IMR-90 (cell line): ENCODE measurements around the gene FNBP1. TPM values are rescaled to one million over a fixed set of nuclear protein-coding genes. Genes with fewer than 3 reads are reported as not detected.

ENCODE experiments used
- ATAC-seq: fragments of 200-7000 bp; cut with Tn5 transposase; 2 replicates; pipeline ENCODE4 v1.9.1; 2020; ENCODE audit warnings: low read depth, mild to moderate bottlenecking, moderate library complexity
- BruUV-seq: library from RNA; stranded (reverse); fragments of 400-500 nt; replicated peaks from 2 replicates; lab custom pipeline; 2021; lab: Mats Ljungman, UMichigan
- CTCF ChIA-PET: fragments of 300-600 bp; formaldehyde crosslinking; extraction: SDS; loops from one replicate; lab custom pipeline; 2021; ENCODE audit warnings: antibody characterized with exemption; lab: Yijun Ruan, JAX
- POLR2A ChIA-PET: fragments of 300-600 bp; sonication (Branson Sonifier 250); formaldehyde crosslinking; loops from one replicate; lab custom pipeline; 2022; ENCODE audit warnings: antibody characterized with exemption; ENCODE audit not compliant: unreplicated experiment; lab: Charles Lee
- DNase-seq: peaks from one replicate; pipeline ENCODE4 v3.0.0; 2013
- H2AFZ ChIP-seq: replicated peaks from 2 replicates; pipeline ENCODE3; 2013; ENCODE audit warnings: low read length, mild to moderate bottlenecking; ENCODE audit not compliant: poor library complexity
- H2AK5ac ChIP-seq: 2 replicates; pipeline ENCODE4 v1.6.1; 2013; ENCODE audit warnings: low read depth, low read length, inconsistent platforms
- H2AK9ac ChIP-seq: replicated peaks from 2 replicates; pipeline ENCODE3; 2013; ENCODE audit warnings: mild to moderate bottlenecking, low read depth, low read length, moderate library complexity; ENCODE audit not compliant: poor library complexity
- H2BK120ac ChIP-seq: 2 replicates; pipeline ENCODE4 v1.6.1; 2013; ENCODE audit warnings: low read depth, low read length, inconsistent platforms
- H2BK15ac ChIP-seq: 3 replicates; pipeline ENCODE4 v1.6.1; 2013; ENCODE audit warnings: low read depth, low read length, inconsistent platforms
- H2BK20ac ChIP-seq: 2 replicates; pipeline ENCODE4 v1.6.1; 2013; ENCODE audit warnings: low read depth, mild to moderate bottlenecking, inconsistent platforms, low read length, moderate library complexity
- H2BK5ac ChIP-seq: 2 replicates; pipeline ENCODE4 v1.6.1; 2013; ENCODE audit warnings: mild to moderate bottlenecking, low read depth, low read length, inconsistent platforms; ENCODE audit not compliant: poor library complexity, severe bottlenecking
- H3K14ac ChIP-seq: replicated peaks from 2 replicates; pipeline ENCODE4 v1.6.1; 2013; ENCODE audit warnings: low read depth, low read length, inconsistent platforms
- H3K18ac ChIP-seq: 2 replicates; pipeline ENCODE4 v1.6.1; 2013; ENCODE audit warnings: low read depth, low read length, control low read depth
- H3K23ac ChIP-seq: 2 replicates; pipeline ENCODE4 v1.6.1; 2013; ENCODE audit warnings: low read depth, low read length, inconsistent platforms
- H3K27ac ChIP-seq: 2 replicates; pipeline ENCODE4 v1.5.1; 2013; ENCODE audit warnings: mild to moderate bottlenecking, control low read depth, low read length; ENCODE audit not compliant: insufficient read depth
- H3K27me3 ChIP-seq: 2 replicates; pipeline ENCODE4 v1.6.1; 2013; ENCODE audit warnings: low read length; ENCODE audit not compliant: control insufficient read depth, insufficient read depth
- H3K36me3 ChIP-seq: 2 replicates; pipeline ENCODE4 v1.6.1; 2013; ENCODE audit warnings: low read length, mixed read lengths; ENCODE audit not compliant: control insufficient read depth, insufficient read depth
- H3K4ac ChIP-seq: 2 replicates; pipeline ENCODE4 v1.6.1; 2013; ENCODE audit warnings: low read depth, low read length, inconsistent platforms
- H3K4me1 ChIP-seq: 2 replicates; pipeline ENCODE4 v1.6.1; 2013; ENCODE audit warnings: low read length, mixed read lengths; ENCODE audit not compliant: control insufficient read depth, insufficient read depth
- H3K4me2 ChIP-seq: 2 replicates; pipeline ENCODE4 v1.6.1; 2013; ENCODE audit warnings: low read depth, mild to moderate bottlenecking, control low read depth, low read length, moderate library complexity
- H3K4me3 ChIP-seq: 2 replicates; pipeline ENCODE4 v1.5.1; 2013; ENCODE audit warnings: low read depth, mild to moderate bottlenecking, control low read depth, low read length, moderate library complexity; ENCODE audit not compliant: insufficient read depth
- H3K56ac ChIP-seq: 2 replicates; pipeline ENCODE4 v1.6.1; 2013; ENCODE audit warnings: low read length, inconsistent platforms; ENCODE audit not compliant: insufficient read depth; ENCODE audit errors: extremely low read depth
- H3K79me1 ChIP-seq, 2 experiments: 2 replicates each; pipeline ENCODE4 v1.6.1; 2013; ENCODE audit warnings: low read length in 2 of 2, inconsistent platforms in 1 of 2, low read depth in 1 of 2
- H3K9ac ChIP-seq: 2 replicates; pipeline ENCODE4 v1.6.1; 2013; ENCODE audit warnings: low read depth, low read length, control low read depth
- H3K9me1 ChIP-seq: 2 replicates; pipeline ENCODE4 v1.6.1; 2013; ENCODE audit warnings: low read length, inconsistent platforms; ENCODE audit not compliant: insufficient read depth
- H3K9me3 ChIP-seq: 2 replicates; pipeline ENCODE4 v1.6.1; 2013; ENCODE audit warnings: low read length; ENCODE audit not compliant: control insufficient read depth, insufficient read depth
- H4K20me1 ChIP-seq: 2 replicates; pipeline ENCODE4 v1.6.1; 2013; ENCODE audit warnings: low read length, inconsistent platforms; ENCODE audit not compliant: insufficient read depth
- H4K5ac ChIP-seq: 2 replicates; pipeline ENCODE4 v1.6.1; 2013; ENCODE audit warnings: mild to moderate bottlenecking, low read depth, low read length, control low read depth
- H4K8ac ChIP-seq, 2 experiments: 2 replicates each; pipeline ENCODE4 v1.6.1; 2013; ENCODE audit warnings: low read depth in 2 of 2, low read length in 2 of 2, control low read depth in 1 of 2, inconsistent platforms in 1 of 2
- H4K91ac ChIP-seq: 2 replicates; pipeline ENCODE4 v1.6.1; 2013; ENCODE audit warnings: low read depth, low read length, inconsistent platforms; ENCODE audit not compliant: insufficient read depth
- BHLHE40 ChIP-seq: fragments of 150-350 bp; IDR thresholded peaks from 2 replicates; pipeline ENCODE4 v1.6.1; 2016; ENCODE audit warnings: mild to moderate bottlenecking, low read depth, low read length
- CEBPB ChIP-seq: IDR thresholded peaks from 2 replicates; pipeline ENCODE4 v1.6.1; 2012; ENCODE audit warnings: low read depth, low read length, improper control_type of control experiment
- CHD1 ChIP-seq: IDR thresholded peaks from 2 replicates; pipeline ENCODE4 v1.6.1; 2012; ENCODE audit warnings: low read depth, low read length, improper control_type of control experiment
- CTCF ChIP-seq: conservative IDR thresholded peaks from 2 replicates; pipeline ENCODE4 v1.5.1; 2012; ENCODE audit warnings: mild to moderate bottlenecking, low read depth, low read length, improper control_type of control experiment
- ELK1 ChIP-seq: fragments of 150-350 bp; IDR thresholded peaks from 2 replicates; pipeline ENCODE4 v1.6.1; 2016; ENCODE audit warnings: low read depth, mild to moderate bottlenecking, low read length, moderate library complexity, borderline replicate concordance
- FOS ChIP-seq: fragments of 150-350 bp; IDR thresholded peaks from 2 replicates; pipeline ENCODE4 v1.6.1; 2016; ENCODE audit warnings: low read depth, low read length
- MAFK ChIP-seq: IDR thresholded peaks from 2 replicates; pipeline ENCODE4 v1.6.1; 2012; ENCODE audit warnings: low read depth, low read length, improper control_type of control experiment
- MAZ ChIP-seq: IDR thresholded peaks from 2 replicates; pipeline ENCODE4 v1.6.1; 2012; ENCODE audit warnings: low read depth, mild to moderate bottlenecking, low read length, improper control_type of control experiment, moderate library complexity, borderline replicate concordance
- MXI1 ChIP-seq: IDR thresholded peaks from 2 replicates; pipeline ENCODE4 v1.6.1; 2012; ENCODE audit warnings: low read depth, mild to moderate bottlenecking, low read length, moderate library complexity, borderline replicate concordance
- NFE2L2 ChIP-seq: fragments of 150-350 bp; IDR thresholded peaks from 2 replicates; pipeline ENCODE4 v1.6.1; 2016; ENCODE audit warnings: low read depth, mild to moderate bottlenecking, low read length
- POLR2A ChIP-seq: IDR thresholded peaks from 2 replicates; pipeline ENCODE4 v1.6.1; 2012; ENCODE audit warnings: mild to moderate bottlenecking, low read depth, low read length
- RAD21 ChIP-seq: IDR thresholded peaks from 2 replicates; pipeline ENCODE4 v1.6.1; 2012; ENCODE audit warnings: low read length, improper control_type of control experiment
- RCOR1 ChIP-seq: IDR thresholded peaks from 2 replicates; pipeline ENCODE4 v1.6.1; 2012; ENCODE audit warnings: mild to moderate bottlenecking, low read length, improper control_type of control experiment; ENCODE audit not compliant: insufficient replicate concordance
- RFX5 ChIP-seq: IDR thresholded peaks from 2 replicates; pipeline ENCODE4 v1.8.0; 2012; ENCODE audit warnings: low read depth, mild to moderate bottlenecking, low read length, moderate library complexity
- SMC3 ChIP-seq: fragments of 150-350 bp; IDR thresholded peaks from 2 replicates; pipeline ENCODE4 v1.6.1; 2016; ENCODE audit warnings: low read depth, mild to moderate bottlenecking, antibody characterized with exemption, low read length, moderate library complexity
- USF2 ChIP-seq: fragments of 150-350 bp; IDR thresholded peaks from 2 replicates; pipeline ENCODE4 v1.6.1; 2017; ENCODE audit warnings: mild to moderate bottlenecking, antibody characterized with exemption, low read length, low read depth
- WGBS, 2 experiments: methylation state at CpG; one replicate each; pipeline versions ENCODE4 v1.1.5 to v1.1.7; 2013; ENCODE audit warnings: missing lambda C conversion rate in 2 of 2; ENCODE audit not compliant: insufficient read length in 1 of 2; ENCODE audit errors: extremely low coverage in 2 of 2; 5-methylcytosine and 5-hydroxymethylcytosine counted together
- dilution Hi-C: fragments of 300-500 bp; cut with HindIII; formaldehyde crosslinking; loops from one replicate; pipeline ENCODE4 v1.14.3; 2018; ENCODE audit warnings: low sequenced_read_pairs; ENCODE audit not compliant: unreplicated experiment
- in situ Hi-C: fragments of 300-500 bp; cut with MboI; formaldehyde crosslinking; loops from 3 replicates; pipeline ENCODE4 v1.14.3; 2019; ENCODE audit warnings: low sequenced_read_pairs, inconsistent platforms, mixed read lengths
- intact Hi-C: fragments of 100-400 bp; cut with micrococcal nuclease; formaldehyde crosslinking; loops from 2 replicates; pipeline ENCODE4 v1.10.0; 2022
- polyA plus RNA-seq, 3 experiments: library from polyadenylated mRNA; depleted of rRNA; stranded (reverse); fragments of >200 nt; gene quantifications; 2 replicates each; pipeline ENCODE4 v1.2.3, GENCODE V29; 2012; ENCODE audit warnings: low replicate concordance in 1 of 3
- total RNA-seq: library from RNA; depleted of rRNA; stranded (reverse); fragments of >200 nt; gene quantifications from 2 replicates; pipeline ENCODE4 v1.2.3, GENCODE V29; 2012

Gene FNBP1
- total and polyA plus RNA-seq, 2 of the 4 experiments (the other 2 are of a cell fraction), result 10.3 to 15.4 TPM

GRCh38 chr9:129850821-129851550 lies 192.0 kb downstream of the FNBP1 start:
- Histone ChIP-seq H2AK5ac (no peak overlapping the region), H3K18ac (no peak overlapping the region), H3K4me3 (no peak overlapping the region), H3K4me2 (no peak overlapping the region), H3K27me3 (no peaks in the 10 kb centered on the region), H2BK5ac (no peak overlapping the region), H2AFZ (no peak overlapping the region), H3K4me1 (no peaks in the 10 kb centered on the region), H3K36me3 (peaks cover 31% of the 10 kb centered on the region), H2BK120ac (no peak overlapping the region), H4K8ac (no peak overlapping the region), H3K14ac (no peak overlapping the region), H3K23ac (no peak overlapping the region), H3K56ac (no peak overlapping the region), H3K9me3 (no peaks in the 10 kb centered on the region), H2AK9ac (no peak overlapping the region), H4K20me1 (peaks cover 4% of the 10 kb centered on the region; the same call in 1 of the 2 replicates), H4K5ac (no peak overlapping the region), H3K27ac (no peak overlapping the region), H2BK20ac (no peak overlapping the region), H3K79me1 (0 out of 4 replicates have a peak, but pooled peaks cover 0 to 3% of the 10 kb centered on the region in 2 experiments), H4K91ac (no peak overlapping the region), H2BK15ac (no peak overlapping the region), H3K9ac (no peak overlapping the region), H3K4ac (no peak overlapping the region), H3K9me1 (peaks cover 3% of the 10 kb centered on the region; the same call in 1 of the 2 replicates)
- ATAC-seq (no peak), DNase-seq (no peak)
- no TSS peak for BruUV-seq
- 100% methylated on average over 2 of the region's 6 CpGs; no CpG with 5 or more reads in 1 of the 2 experiments for WGBS, 2 experiments
- POLR2A ChIA-PET, result no interaction called here
- intact Hi-C loops, result no loop called here
- CTCF ChIA-PET, result no interaction called here
- no peak for TF ChIP-seq MXI1
- no peak for TF ChIP-seq CTCF
- TF ChIP-seq RCOR1, result no peak
- TF ChIP-seq MAZ, result no peak
- TF ChIP-seq FOS, result no peak
- no peak for TF ChIP-seq BHLHE40
- no peak for TF ChIP-seq CEBPB
- no peak for TF ChIP-seq POLR2A
- TF ChIP-seq NFE2L2, result no peak
- TF ChIP-seq RFX5, result no peak
- TF ChIP-seq SMC3, result no peak
- TF ChIP-seq MAFK, result no peak
- no peak for TF ChIP-seq ELK1
- no peak for TF ChIP-seq RAD21
- no peak for TF ChIP-seq USF2
- no peak for TF ChIP-seq CHD1
- in situ Hi-C loops, result no loop called here
- dilution Hi-C loops, result no loop called here
